HCEC 1CT (cell line): ENCODE measurements around the gene NUBP1.
A peak's percentile ranks its signal among the peaks of the same experiment; 100 is the strongest.
"Not testable (repeated sequence)": the region's sequence is repeated elsewhere in the genome, so short reads cannot be mapped to it uniquely, and the experiment has no call there.

Experiments used
- DNase-seq: peaks from one replicate; pipeline ENCODE4 v3.0.0-alpha.2; 2017

NUBP1 gene

GRCh38 chr16:10743610-10744369 is at the start of gene NUBP1:
NUBP1 (plus strand) TSS chr16:10743842; CDS start chr16:10743864, 22 bp downstream.
- peak; percentile 94 for DNase-seq

GRCh38 chr16:10693889-10694288 is 49.8 kb upstream of the NUBP1 start:
- no peak for DNase-seq

DNA sequence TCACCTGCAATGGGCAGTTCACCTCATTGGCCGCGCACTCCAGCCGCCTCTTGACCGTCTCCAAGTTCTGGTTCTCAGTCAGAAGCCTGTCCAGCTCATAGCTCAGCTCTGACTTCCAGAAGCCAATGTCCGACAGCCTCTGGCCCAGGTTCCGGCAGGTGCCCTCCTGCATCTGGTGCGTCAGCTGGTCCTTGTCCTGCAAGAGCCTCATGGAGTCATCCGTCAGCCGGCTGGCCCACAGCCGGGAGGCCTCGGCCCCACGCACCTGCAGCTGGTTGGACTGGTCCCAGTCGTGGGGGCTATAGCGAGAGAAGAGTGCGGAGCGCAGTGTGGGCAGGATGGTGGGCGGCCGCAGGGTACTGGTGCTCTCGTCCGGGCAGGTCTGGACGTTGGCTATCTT is 49.3 kb upstream of the NUBP1 start:
- DNase-seq, result no peak

DNA sequence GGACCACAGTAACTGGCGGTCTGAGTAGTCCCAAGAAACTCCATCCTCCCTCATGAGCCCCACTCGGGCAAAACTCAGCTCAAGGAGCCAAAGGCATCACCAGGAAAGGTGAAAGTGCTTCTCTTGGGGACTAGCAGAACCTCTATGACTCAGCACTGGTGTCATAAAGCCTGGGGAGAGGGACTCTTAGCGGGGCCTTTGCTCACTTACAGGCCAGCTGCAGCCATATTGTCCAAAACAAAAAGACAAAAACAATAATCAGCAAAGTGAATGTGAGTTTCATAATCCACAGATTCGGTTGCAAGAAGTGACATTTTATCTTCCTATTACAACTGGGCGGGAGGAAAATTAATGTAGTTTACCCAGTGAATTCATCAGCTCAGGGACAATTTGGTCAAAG is 48.8 kb upstream of the NUBP1 start, which contains the start of gene TEKT5:
TEKT5 (minus strand) TSS at position 101 of the 400 bp plus-strand sequence; CDS start at position 44, 57 bp downstream.
- no peak for DNase-seq

DNA sequence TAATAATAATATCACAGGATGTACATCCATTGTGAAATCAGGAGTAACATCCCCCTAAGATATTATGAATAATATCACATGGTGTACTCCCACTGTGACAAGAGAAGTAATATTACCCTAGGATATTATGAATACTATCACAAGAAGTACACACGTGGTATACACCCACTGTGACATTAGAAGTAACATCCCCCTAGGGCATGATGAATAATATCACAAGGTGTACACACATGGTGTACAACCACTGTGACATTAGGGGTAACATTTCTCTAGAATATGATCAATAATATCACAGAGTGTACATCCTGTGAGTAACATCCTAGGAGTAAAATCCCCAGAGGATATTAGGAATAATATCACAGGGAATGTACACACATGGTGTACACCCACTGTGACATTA is 43.9 kb upstream of the NUBP1 start:
- DNase-seq, result no peak

DNA sequence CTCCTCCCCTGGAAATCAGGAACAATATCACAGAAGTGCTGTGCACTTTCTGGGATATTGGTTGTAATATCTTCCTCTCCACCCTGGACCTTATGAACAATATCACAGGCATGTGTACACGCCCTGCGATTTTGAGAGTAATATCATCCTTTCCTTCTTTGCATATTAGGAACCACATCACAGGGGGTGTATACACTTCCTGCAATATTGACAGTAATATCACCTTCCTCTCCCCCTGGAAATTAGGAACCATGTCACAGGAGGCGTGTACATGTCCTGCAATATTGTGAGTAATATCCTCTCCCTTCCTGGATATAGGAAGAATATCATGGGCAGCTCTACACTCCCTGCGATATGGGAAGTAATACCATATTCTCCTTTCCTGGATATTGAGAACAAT is 34.7 kb upstream of the NUBP1 start:
- no peak for DNase-seq

DNA sequence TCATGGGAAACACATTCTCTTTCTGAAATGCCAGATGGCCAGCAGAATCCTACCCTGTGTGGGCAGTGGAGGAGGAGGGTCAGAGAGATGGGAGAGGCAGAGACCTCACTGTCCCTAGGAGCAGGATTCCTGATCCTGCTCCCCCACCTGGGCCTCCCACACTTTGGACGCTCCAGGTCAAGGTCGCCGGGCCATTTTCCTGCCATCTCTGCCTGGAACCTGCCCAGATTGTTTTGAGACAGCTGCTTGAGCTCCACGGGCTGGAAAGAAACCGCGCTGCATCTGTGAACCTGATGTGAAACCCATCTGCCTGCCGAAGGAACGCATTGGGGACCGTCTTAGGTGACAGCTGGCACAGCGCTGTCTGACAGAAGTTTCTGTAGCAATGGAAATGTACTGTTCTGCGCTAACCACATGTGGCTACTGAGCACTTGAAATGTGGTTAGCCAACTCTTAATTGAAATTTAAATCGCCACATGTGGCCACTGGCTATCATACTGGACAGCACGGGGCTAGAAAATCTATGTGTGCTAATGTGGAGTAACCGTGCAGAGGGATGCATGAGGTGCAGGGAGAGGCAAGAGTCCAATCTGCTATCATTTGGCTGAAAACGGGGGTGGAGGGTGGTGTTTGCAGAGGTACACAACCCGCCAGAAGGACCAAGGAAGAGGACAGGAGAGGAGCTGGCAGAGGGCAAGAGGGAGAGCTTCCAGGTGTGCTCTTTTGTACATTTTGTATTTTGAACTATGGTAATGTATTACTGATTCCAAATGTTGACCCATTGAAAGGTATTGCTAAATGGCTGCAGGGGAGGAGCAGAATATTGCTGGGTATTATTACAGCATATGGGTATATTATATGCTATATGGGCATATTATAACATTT is 15.4 kb upstream of the NUBP1 start:
- DNase-seq, result no peak

DNA sequence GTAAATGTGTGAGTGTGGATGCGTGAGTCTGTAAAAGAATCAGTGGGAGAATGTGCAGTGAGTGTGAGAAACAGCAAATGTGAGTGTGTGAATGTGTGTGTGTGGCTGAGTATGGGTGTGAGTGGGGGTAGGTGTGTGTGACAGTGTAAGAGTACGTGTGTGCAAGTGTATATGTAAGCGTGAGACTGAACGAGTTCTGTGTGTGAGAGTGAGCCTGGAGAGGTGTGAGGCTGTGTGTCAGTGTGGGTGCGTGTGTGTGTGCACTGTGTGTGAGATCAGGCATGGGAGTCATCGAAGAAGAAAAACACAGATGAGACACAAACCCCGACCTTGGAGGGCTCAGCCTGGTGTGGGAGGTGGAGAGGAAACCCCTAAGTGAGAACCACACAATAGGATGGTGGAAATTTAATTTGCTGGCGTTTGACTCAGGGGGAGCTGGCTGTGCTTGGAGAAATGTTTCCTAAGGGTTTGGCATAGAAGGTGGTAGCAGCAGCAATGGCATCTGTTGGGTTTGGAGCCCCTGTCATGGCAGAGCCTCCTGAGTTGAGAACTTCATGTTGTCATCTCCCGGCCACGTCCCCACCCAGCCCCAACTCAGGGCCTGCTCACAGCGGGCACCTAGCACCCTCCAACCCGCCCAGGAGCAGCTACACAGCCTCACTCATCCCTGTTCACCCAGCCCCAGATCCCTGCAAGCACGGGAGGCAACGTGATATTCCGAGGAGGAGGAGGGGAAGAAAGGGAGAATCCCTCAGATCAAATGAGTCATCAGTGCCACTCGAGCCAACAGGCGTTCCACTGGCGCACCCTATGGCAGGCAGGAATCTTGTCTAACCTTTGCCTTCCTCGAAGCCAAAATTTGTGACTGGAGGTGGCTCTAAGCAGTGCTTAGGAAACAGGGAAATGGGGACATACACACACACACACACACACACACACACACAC is 14.3 kb upstream of the NUBP1 start:
- DNase-seq, result peak; percentile 45

DNA sequence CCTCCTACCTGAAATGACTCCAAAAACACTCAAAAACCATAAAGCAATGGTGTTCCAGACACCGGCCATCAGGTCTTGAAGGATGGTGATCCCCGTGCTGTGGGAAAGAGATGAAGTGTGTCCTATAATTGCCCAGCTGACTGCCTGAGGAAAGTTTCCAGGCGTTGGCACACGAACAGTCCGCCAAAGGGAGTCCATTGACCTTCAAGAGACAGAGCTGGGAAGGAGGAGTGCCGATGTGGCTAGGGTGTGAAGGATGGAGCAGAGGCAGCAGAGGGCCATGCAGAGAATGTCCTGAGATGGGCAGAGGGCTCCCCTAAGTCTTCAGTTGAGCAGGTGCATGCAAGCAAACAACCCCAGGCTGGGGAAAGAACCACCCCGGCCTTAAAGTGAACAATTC is 11.9 kb upstream of the NUBP1 start:
- DNase-seq, result no peak

GRCh38 chr16:10737068-10737625 is 6.5 kb upstream of the NUBP1 start:
- DNase-seq, result peak; percentile 52

DNA sequence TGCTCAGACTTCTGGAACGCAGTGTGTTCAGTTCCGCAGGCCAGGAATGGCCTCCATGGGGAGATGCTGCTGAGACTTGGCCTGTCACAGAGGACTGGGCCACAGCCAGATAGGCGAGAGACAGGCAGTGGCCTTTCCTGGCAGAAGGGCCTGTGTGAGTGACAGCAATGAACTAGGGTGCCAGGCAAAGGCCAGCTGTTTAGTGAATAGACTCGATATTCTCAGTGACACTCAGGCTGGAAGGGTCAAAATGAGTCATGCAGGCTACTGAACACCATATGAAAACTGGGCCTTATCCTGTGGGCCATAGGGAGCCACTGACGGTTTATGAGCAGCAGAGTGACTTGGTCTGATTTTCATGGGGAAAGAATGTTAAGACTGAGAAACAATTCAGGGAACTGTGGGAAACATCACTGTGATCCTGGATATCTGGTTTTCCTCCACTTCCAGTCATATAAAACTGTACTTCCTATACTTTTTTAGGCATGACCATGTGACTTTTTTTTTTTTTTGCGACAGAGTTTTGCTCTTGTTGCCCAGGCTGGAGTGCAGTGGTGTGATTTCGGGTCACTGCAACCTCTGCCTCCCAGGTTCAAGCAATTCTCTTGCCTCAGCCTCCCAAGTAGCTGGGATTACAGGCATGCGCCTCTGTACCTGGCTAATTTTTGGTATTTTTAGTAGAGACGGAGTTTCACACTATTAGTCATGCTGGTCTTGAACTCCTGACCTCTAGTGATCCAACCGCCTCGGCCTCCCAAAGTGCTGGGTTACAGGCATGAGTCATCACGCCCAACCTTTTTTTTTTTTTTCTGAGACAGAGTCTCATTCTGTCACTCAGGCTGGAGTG is 5.2 kb upstream of the NUBP1 start:
- peak; percentile 83 for DNase-seq

GRCh38 chr16:10740000-10740844 is 3.4 kb upstream of the NUBP1 start:
- DNase-seq, result no peak

GRCh38 chr16:10740845-10741208 is 2.8 kb upstream of the NUBP1 start:
- DNase-seq, result no peak

DNA sequence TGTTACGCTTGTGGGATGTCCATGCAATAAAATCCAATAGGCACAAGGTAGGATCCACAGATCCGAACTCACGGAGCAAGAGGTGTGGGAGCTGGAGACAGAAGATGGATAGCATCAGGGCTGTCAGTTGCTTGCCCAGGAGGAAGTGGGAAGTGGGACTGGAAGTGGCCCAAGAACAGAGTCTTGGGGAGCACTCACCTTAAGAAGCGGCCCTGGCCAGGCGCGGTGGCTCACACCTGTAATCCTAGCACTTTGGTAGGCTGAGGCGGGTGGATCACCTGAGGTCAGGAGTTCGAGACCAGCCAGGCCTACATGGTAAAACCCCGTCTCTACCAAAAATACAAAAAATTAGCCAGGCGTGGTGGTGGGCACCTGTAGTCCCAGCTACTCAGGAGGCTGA is 2.4 kb upstream of the NUBP1 start:
- not testable (repeated sequence) for DNase-seq

GRCh38 chr16:10741844-10742243 is 1.8 kb upstream of the NUBP1 start:
- no peak for DNase-seq

DNA sequence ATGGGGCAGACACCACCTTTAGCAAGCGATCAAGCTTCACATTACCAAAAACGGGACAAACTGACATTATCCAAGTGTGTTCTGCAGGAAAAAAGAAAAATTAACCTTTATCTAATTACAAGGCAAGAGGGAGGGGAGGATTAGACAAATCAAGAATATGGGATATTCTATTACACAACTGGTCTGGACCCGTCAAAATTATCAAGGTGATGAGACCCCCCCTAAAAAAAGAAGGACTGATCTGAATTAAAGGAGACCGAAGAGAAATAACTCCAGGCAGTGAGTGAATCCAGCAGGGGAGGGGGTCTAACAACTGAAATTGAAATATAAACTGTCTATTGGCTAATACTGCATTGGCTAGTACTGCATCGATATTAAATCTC is 424 bp upstream of the NUBP1 start:
- DNase-seq, result no peak

DNA sequence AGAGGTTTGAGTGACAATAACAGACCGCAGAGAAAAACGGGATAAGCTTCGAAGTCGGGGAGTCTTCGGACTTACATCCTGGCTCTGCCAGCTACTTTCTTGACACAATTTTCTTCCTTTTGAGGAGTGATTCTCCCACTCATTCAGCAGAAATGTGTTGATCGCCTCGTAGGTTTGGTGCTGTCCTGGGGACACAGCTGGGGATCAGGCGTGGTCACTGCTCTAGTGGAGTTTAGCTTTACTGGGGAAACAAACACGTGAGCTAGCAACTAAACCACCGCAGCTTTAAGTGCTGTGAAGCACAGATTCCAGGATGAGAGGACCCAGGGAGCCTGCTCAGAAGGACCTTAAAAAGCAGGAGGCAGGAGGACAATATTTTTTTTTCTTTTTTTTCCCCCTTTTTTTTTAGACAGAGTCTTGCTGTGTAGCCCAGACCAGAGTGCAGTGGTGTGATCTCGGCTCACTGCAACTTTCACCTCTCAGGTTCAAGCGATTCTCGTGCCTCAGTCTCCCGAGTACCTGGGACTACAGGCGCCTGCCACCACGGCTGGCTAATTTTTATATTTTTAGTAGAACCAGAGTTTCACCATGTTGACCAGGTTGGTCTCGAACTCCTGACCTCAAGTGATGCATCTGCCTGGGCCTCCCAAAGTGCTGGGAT is 858 bp downstream of the NUBP1 start:
- DNase-seq, result no peak

- no peak for DNase-seq
Measured at GRCh38 chr16:10745841-10746240, 2.2 kb downstream of the NUBP1 start.

DNA sequence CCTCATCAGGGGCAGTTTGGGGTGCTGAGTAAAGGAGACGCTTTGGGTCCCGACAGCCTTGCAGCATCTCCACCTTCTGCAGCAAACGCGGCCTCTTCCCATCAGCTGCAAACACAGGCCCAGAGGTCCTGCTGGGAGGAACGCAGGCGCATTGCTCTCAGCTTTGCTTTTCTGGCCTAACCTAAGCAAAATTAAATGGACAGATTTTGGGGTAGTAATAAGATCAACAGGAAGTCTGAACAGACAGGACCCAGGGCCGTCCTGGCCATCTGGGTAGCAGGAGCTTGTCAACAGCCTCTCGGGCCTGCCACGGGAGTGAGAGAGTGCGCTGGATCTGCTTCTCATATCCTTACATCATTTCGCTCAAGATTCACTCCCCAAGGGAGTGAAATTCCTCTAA is 7.2 kb downstream of the NUBP1 start:
- no peak for DNase-seq

- no peak for DNase-seq
Measured at GRCh38 chr16:10751291-10751697, 7.7 kb downstream of the NUBP1 start.
